Fibroblast of the aortic adventitia (primary cell): ENCODE data around the gene WDR27. TPM values are rescaled to one million over a fixed set of nuclear protein-coding genes. Genes with fewer than 3 reads are reported as not detected.

Experiments
- DNase-seq: peaks from one replicate; pipeline ENCODE4 v3.0.0-alpha.2; 2010; ENCODE audit warnings: low read depth
- H3K4me3 ChIP-seq: 2 replicates; pipeline ENCODE4 v1.5.1; 2011; ENCODE audit warnings: low read depth, mild to moderate bottlenecking, control low read depth, low read length, moderate library complexity
- CTCF ChIP-seq: IDR thresholded peaks from 2 replicates; pipeline ENCODE4 v1.5.1; 2011; ENCODE audit warnings: mild to moderate bottlenecking, low read length, control low read depth, inconsistent platforms; ENCODE audit not compliant: insufficient read depth
- total RNA-seq: library from RNA; depleted of rRNA; stranded (reverse); fragments of >200 nt; gene quantifications from 2 replicates; pipeline ENCODE4 v1.2.3, GENCODE V29; 2012; ENCODE audit warnings: low replicate concordance

Gene WDR27
- total RNA-seq, 1 donor, result 19.9 TPM

GRCh38 chr6:169454872-169455204 lies 247.0 kb downstream of the WDR27 start:
- no peak for DNase-seq

GRCh38 chr6:169454204-169454871 lies 247.5 kb downstream of the WDR27 start:
- DNase-seq, result peak; percentile 43
- H3K4me3 ChIP-seq, result no peak overlapping the region
- no peak for TF ChIP-seq CTCF

More at GRCh38 chr6:169454872-169455204, 247.0 kb downstream of the WDR27 start:
- H3K4me3 ChIP-seq, result no peak overlapping the region
- no peak for TF ChIP-seq CTCF

GRCh38 chr6:169452869-169453620 lies 248.8 kb downstream of the WDR27 start:
- no peak overlapping the region for H3K4me3 ChIP-seq
- no peak for DNase-seq
- no peak for TF ChIP-seq CTCF

GRCh38 chr6:169452117-169452868 lies 249.5 kb downstream of the WDR27 start:
- peak overlapping the region; percentile 57 for H3K4me3 ChIP-seq
- no peak for TF ChIP-seq CTCF
- peak; percentile 94 for DNase-seq

GRCh38 chr6:169451065-169451838 lies 250.6 kb downstream of the WDR27 start:
- TF ChIP-seq CTCF, result no peak
- DNase-seq, result no peak
- no peak overlapping the region for H3K4me3 ChIP-seq

- no peak for DNase-seq
Observed at GRCh38 chr6:169450097-169450496, 251.7 kb downstream of the WDR27 start.

More at GRCh38 chr6:169450097-169450496, 251.7 kb downstream of the WDR27 start:
- no peak overlapping the region for H3K4me3 ChIP-seq
- TF ChIP-seq CTCF, result no peak
